ENCODE data around the gene TXNRD1.

Gene TXNRD1

GRCh38 chr12:104353012-104353981 lies 137.7 kb downstream of the TXNRD1 start:
- DNase-seq, result no peak

DNA sequence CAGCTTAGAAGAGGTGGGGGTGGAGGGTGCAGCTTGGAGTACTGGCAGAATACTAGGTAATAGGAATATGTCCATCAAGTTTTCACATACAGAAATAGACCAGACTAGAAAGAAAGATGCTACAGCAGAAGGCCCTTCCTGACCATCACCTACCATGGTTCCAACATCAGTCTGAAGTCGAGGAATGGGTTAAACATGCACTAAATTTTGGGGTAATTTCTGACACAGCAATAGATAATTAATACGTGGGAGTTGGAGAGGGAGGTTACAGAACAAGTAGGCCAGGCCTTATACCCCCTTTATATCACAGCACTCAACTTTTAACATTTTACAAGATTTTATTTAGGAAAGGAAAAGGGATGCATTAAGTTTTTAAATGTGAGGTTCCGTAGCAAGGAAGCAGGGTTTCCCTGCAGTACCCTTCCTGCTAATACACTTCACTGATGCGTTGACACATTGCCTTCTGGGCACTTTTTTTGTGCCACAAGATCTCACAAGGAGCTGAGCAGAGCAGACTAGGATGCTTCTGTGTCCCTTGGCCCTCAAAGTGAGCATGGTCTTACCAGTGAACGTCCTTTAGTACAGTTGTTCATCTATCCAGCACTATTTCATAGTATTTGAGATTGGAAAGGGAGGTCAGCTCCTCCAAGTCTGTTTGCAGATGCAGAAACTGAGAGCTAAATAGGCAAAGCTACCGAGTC lies 138.7 kb downstream of the TXNRD1 start:
- no peak for DNase-seq

- no peak for DNase-seq
Measured at GRCh38 chr12:104354868-104355570, 139.4 kb downstream of the TXNRD1 start.

GRCh38 chr12:104355630-104356029 lies 140.1 kb downstream of the TXNRD1 start:
- no peak for DNase-seq

- no peak for DNase-seq
Measured at GRCh38 chr12:104356231-104357115, 140.9 kb downstream of the TXNRD1 start.

GRCh38 chr12:104357421-104357952 lies 141.9 kb downstream of the TXNRD1 start:
- peak; percentile 41 for DNase-seq

DNA sequence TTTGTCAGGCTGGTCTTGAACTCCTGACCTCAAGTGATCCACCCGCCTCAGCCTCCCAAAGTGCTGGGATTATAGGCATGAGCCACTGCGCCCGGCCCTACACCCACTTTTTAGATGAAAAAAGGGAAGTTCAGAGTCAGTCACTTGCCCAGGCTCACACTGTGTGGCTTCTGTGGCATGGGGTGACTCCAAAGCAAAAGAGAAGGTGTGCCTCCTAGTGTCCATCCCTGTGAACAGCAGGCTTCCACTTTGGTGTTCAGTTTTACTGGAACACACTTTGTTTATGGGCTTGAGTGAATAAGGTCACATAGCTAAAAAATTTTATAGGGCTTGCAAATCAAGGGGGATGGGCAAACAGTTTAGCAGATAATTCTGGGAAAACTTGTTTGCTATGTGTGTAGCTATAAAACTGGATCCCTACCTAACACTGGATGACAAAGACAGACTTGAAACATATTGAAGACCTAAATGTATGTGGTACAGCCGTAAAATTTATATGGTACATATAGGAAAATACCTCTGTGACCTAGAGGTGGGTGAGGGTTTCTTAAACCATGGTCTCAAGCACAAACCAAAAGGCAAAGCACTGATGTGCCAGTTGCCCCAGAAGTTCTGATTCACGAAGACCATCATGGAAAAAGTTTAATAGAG lies 142.9 kb downstream of the TXNRD1 start:
- peak; percentile 50 for DNase-seq

DNA sequence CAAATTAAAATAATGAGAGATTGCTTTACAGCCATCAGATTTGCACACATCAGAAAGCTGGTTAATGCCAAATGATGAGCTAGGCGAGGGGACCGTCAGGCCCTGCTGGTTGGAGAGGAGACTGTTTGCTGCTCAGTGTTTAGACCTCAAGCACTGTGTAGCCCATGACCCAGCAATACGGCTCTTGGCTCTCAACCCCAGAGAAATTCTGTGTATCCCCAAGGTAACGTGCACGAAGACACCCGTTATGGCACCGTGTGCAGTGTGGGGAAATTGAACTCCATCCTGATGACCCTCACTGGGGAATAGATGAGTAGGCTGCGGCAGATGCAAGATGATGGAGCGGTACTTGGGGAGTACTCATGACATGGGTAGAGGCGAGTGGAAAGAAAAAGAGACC lies 143.6 kb downstream of the TXNRD1 start:
- no peak for DNase-seq

- peak; percentile 39 for DNase-seq
Measured at GRCh38 chr12:104360157-104360556, 144.6 kb downstream of the TXNRD1 start.

DNA sequence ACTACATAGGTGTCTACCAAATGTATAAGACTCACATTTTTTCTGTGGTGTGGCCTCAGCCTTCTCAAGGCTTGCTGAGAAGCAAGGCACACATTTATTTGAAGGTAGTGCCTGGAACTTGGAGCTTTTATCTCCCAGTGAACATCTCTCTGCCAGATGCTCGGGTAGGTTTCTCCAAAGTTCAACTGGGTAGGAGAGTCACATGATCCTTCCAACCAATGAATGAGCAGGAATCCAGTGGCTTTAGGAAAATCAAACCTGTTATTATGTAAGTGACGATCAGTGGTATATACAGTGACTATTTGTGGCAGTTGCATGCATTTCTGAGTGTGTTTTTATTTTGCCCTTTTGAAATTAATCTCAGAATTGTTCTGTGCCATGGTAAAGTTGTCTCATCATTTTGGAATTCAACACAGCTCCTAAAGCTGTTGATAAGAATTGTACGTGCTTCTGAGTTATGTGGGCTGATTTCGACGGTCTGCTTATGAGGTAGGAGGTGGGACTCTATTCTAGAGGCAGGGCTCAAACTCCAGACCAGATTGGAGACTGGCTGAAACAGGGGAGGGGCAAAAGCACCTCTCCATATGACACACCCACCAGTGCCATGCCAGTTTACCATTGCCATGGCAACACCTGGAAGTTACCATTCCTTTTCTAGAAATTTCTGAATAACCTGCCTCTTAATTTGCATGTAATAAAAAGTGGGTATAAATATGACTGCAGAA lies 145.6 kb downstream of the TXNRD1 start:
- DNase-seq, result no peak

GRCh38 chr12:104365921-104366410 lies 150.4 kb downstream of the TXNRD1 start:
- DNase-seq, result no peak

- DNase-seq, result no peak
Measured at GRCh38 chr12:104369708-104370107, 154.1 kb downstream of the TXNRD1 start.

DNA sequence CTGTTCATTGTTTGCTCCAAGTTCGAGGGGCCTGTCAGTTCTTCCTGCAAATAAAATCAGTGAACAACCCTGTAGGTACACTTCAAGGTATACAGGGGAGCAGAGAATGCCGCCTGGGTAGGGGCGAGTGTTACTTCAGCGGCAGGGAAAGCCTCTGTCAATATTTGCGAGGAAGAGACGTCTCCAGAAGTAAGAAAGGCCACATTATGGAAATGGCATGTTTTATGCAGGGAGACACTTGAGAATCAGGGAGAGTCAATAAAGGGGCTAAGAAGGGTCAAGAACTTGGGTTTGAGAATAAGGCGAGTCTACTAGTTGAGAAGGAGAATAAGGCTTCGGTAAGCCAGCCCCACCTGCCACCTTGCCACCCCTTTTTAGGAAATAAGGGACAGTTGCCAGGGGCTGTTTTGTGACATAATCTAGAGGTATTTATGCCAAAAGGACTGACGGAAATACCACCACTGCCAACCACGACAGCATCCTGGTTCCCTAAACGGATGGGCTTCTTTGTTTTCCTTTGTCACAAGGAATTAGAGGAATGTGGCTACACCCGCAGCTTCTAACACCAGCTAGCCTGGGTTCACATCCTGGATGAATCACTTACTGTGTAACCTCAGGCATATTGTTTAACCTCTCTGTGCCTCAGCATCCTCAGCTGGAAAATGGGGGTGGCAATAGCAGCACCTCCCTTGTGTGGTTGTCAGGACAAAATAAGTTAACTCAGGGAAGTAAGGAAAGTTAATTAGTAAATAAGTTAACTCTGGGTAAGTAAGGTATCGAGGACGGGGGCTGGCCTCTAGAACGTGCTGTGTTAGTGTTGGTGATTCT lies 155.7 kb downstream of the TXNRD1 start:
- DNase-seq, result peak; percentile 74

DNA sequence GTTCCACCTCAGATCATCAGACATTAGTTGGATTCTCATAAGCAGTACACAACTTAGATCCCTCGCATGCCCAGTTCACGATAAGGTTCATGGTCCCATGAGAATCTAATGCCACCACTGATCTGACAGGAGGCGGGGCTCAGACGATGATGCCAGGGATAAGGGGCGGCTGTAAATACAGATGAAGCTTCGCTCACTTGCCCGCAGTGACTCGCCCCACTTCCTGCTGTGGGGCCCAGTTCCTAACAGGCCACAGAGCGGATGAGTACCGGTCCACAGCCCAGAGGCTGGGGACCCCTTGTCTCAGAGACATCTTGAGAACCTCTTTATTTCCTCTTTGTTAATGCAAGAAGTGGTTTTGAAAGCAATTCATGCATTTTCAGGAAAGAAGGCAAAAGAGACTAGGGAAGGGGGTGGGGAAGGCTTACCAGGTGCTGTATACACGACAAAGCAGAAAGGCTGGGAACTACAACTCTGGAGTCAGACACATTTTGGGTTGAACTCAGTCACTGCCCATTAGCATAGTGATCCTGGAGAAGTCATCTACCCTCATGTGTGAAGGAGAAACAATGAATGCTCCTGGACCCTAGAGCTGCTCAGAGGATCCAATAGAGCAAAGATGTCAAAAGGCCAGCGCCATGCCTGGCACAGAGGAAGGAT lies 156.6 kb downstream of the TXNRD1 start:
- DNase-seq, result no peak

GRCh38 chr12:104372721-104373335 lies 157.2 kb downstream of the TXNRD1 start:
- no peak for DNase-seq

GRCh38 chr12:104374071-104374470 lies 158.5 kb downstream of the TXNRD1 start:
- no peak for DNase-seq

GRCh38 chr12:104374806-104375205 lies 159.2 kb downstream of the TXNRD1 start:
- no peak for DNase-seq

- DNase-seq, result no peak
Measured at GRCh38 chr12:104375775-104376174, 160.2 kb downstream of the TXNRD1 start.
